Measurements from ENCODE around the gene NHERF1. TPM values are rescaled to one million over a fixed set of nuclear protein-coding genes. Genes with fewer than 3 reads are reported as not detected.

Gene NHERF1
- total and polyA plus RNA-seq, 2 of the 13 experiments (the other 11 are each of a cell fraction or from before 2014, with no cell fraction given): 169 to 269 TPM

GRCh38 chr17:74780443-74781238 lies 32.2 kb downstream of the NHERF1 start (continued):
- no peak for TF ChIP-seq THAP8 (CRISPR knock-in tag; IDR thresholded peaks at IDR 0.05; ENCODE audit: borderline replicate concordance)
- TF ChIP-seq ZNF503 (CRISPR knock-in tag; IDR thresholded peaks at IDR 0.05): no peak
- TF ChIP-seq ZNF644 (CRISPR knock-in tag; IDR thresholded peaks at IDR 0.05; ENCODE audit: low read depth): no peak
- no peak for TF ChIP-seq ZNF274 (CRISPR knock-in tag; IDR thresholded peaks at IDR 0.05)
- TF ChIP-seq MAFG (CRISPR knock-in tag; IDR thresholded peaks at IDR 0.05): no peak
- TF ChIP-seq ZNF576 (CRISPR knock-in tag; IDR thresholded peaks at IDR 0.05): no peak
- peak; percentile 51; the same call in 1 of the 2 replicates for TF ChIP-seq ZNF580 (CRISPR knock-in tag; IDR thresholded peaks at IDR 0.05; ENCODE audit: borderline replicate concordance, low read depth)
- TF ChIP-seq ZKSCAN8 (CRISPR knock-in tag; IDR thresholded peaks at IDR 0.05; ENCODE audit: borderline replicate concordance): peak; percentile 44; the same call in 1 of the 2 replicates
- no peak for TF ChIP-seq AKNA (CRISPR knock-in tag; IDR thresholded peaks at IDR 0.05; ENCODE audit: borderline replicate concordance)
